NT2/D1 (cell line): ENCODE measurements around the gene OR4C11.

Experiments used
- SUZ12 ChIP-seq: IDR thresholded peaks from 2 replicates; pipeline ENCODE4 v1.6.1; 2011; ENCODE audit not compliant: insufficient read length, insufficient read depth; ENCODE audit errors: extremely low read depth
- YY1 ChIP-seq: IDR thresholded peaks from 2 replicates; pipeline ENCODE4 v1.6.1; 2011; ENCODE audit not compliant: insufficient read length, insufficient read depth
- ZNF274 ChIP-seq: IDR thresholded peaks from 2 replicates; pipeline ENCODE4 v1.6.1; 2011; ENCODE audit warnings: mild to moderate bottlenecking, low read depth, low read length

GRCh38 chr11:55648027-55648426 is 40.6 kb upstream of the OR4C11 start, which contains the start of gene OR4S2:
- TF ChIP-seq YY1 (no peak), SUZ12 (no peak), ZNF274 (no peak)
